ENCODE data around the gene DAPK2. TPM values are rescaled to one million over a fixed set of nuclear protein-coding genes. Genes with fewer than 3 reads are reported as not detected.
A peak's percentile ranks its signal among the peaks of the same experiment; 100 is the strongest.

The DAPK2 gene
- total RNA-seq, 4 donors from 2014 or later, result 47.4 to 105 (median 78.7) TPM

- Histone ChIP-seq H3K27me3 (no peaks in the 10 kb centered on the region), H3K27ac (no peak overlapping the region), H3K9me3 (no peaks in the 10 kb centered on the region), H3K36me3 (no peaks in the 10 kb centered on the region), H3K4me1 (no peaks in the 10 kb centered on the region), H3K4me3 (replicated peaks in 1 of 3) (no peak overlapping the region)
- intact Hi-C loops (cut with DNase I), result no loop called here
- TF ChIP-seq POLR2A (IDR thresholded peaks at IDR 0.05) (no peak), CTCF (IDR thresholded peaks at IDR 0.05) (no peak)
- WGBS, 2 donors, result 50 to 60% methylated on average over 6 of the region's 6 CpGs
- peak; percentile 14 to 50 for DNase-seq
Observed at GRCh38 chr15:63870487-63871209, 175.6 kb downstream of the DAPK2 start.

GRCh38 chr15:63870043-63870394 is 176.3 kb downstream of the DAPK2 start:
- no peaks in the 10 kb centered on the region for H3K4me1 ChIP-seq
- no peaks in the 10 kb centered on the region for H3K27me3 ChIP-seq
- H3K27ac ChIP-seq, result no peak overlapping the region
- TF ChIP-seq CTCF (IDR thresholded peaks at IDR 0.05), result no peak
- no peak for TF ChIP-seq POLR2A (IDR thresholded peaks at IDR 0.05)
- no peaks in the 10 kb centered on the region for H3K9me3 ChIP-seq
- no peak overlapping the region for H3K4me3 ChIP-seq (replicated peaks in 1 of 3)
- WGBS, 2 donors, result 74 to 78% methylated on average over 2 of the region's 2 CpGs
- no peak for DNase-seq
- intact Hi-C loops (cut with DNase I), result no loop called here
- no peaks in the 10 kb centered on the region for H3K36me3 ChIP-seq

DNA sequence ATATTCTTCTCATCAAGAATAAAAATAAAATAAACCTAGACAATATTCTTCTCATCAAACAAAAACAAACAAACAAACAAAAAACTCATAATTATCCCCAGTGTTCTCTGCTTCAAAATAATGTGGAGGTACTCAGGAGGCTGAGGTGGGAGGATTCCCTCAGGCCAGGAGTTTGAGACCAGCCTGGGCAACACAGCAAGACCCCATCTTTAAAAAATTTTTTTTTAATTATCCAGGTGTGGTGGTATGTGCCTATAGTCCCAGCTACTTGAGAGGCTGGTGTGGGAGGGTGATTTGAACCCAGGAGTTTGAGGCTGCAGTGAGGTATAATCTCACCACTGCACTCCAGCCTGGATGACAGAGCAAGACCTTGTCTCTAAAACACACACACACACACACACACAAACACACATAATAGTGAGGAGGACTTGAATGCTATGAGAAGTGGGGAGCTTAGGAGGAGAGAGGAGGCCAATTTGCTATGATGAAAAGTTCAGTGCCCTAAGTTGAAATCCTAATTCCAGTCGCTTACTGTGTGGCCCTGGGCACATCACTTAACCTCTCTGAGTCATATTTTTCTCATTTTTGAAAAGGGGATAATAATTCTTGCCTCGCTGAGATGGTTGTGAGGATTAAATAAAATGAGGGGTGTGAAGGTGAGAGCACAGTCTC is 176.8 kb downstream of the DAPK2 start:
- Histone ChIP-seq H3K4me3 (replicated peaks in 1 of 3) (no peak overlapping the region), H3K9me3 (no peaks in the 10 kb centered on the region), H3K27me3 (no peaks in the 10 kb centered on the region), H3K27ac (no peak overlapping the region), H3K4me1 (no peaks in the 10 kb centered on the region), H3K36me3 (no peaks in the 10 kb centered on the region)
- WGBS, 2 donors, result 69 to 82% methylated on average over 2 of the region's 2 CpGs
- no peak for TF ChIP-seq CTCF (IDR thresholded peaks at IDR 0.05)
- no peak for TF ChIP-seq POLR2A (IDR thresholded peaks at IDR 0.05)
- intact Hi-C loops (cut with DNase I), result no loop called here
- DNase-seq, result no peak

DNA sequence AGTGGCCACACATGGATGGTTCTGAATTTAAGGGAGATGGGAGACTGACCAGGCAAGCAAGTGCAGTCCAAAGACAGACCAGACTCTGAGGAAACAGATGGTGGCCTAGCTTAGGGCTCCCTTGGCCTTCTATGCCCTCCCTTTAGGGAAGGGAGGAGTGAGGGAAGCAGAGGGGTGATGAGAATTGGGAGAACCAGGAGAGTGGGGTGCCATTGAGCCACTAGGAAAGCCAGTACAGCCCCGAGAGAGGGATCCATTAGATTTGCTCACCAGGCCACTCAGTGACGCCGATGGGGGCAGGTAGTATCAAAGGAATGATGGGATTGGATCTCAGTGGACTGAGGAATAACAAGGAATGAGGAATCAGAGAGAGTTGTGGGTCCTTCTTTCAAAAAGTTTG is 182.1 kb downstream of the DAPK2 start:
- H3K9me3 ChIP-seq, result no peaks in the 10 kb centered on the region
- no peak for DNase-seq
- H3K27me3 ChIP-seq, result no peaks in the 10 kb centered on the region
- no peaks in the 10 kb centered on the region for H3K4me1 ChIP-seq
- no peak overlapping the region for H3K27ac ChIP-seq
- TF ChIP-seq POLR2A (IDR thresholded peaks at IDR 0.05) (no peak), CTCF (IDR thresholded peaks at IDR 0.05) (no peak)
- H3K4me3 ChIP-seq (replicated peaks in 1 of 3), result no peak overlapping the region
- intact Hi-C loops (cut with DNase I), result no loop called here
- no peaks in the 10 kb centered on the region for H3K36me3 ChIP-seq
- WGBS, 2 donors, result 33 to 85% methylated on average over 3 of the region's 3 CpGs

DNA sequence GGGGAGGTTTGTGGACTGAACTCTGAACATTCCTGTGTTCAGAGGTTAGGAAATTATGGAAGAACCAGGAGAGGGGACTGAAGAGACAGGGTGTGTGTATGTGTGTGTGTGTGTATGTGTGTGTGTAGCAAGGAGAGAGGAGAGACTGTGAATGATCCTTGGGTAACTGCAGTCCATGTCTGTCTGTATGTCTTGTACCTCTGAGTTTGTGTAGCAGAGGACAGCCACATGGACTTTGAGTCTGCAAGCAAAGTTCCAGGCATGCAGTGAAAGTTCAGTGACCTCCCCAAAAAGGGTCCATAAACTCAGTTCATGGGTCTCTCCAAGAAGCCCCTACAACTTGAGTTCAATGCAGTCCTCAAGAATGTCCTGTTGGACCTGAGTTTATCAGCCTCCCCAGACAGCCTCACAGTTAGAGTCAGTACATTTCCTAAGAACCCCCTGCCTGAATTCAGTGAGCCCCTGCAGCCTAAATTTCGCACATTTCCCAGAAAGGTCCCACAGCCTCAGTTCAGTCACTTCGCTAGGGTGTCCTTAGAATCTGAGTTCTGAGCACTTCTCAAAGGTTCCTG is 184.3 kb downstream of the DAPK2 start:
- no peaks in the 10 kb centered on the region for H3K27me3 ChIP-seq
- no peaks in the 10 kb centered on the region for H3K9me3 ChIP-seq
- no peak overlapping the region for H3K27ac ChIP-seq
- no peak for TF ChIP-seq POLR2A (IDR thresholded peaks at IDR 0.05)
- no peak for TF ChIP-seq CTCF (IDR thresholded peaks at IDR 0.05)
- H3K4me3 ChIP-seq (replicated peaks in 1 of 3), result no peak overlapping the region
- WGBS, 2 donors, result 95 to 100% methylated on average over 2 of the region's 2 CpGs
- H3K4me1 ChIP-seq, result no peaks in the 10 kb centered on the region
- intact Hi-C loops (cut with DNase I), result no loop called here
- H3K36me3 ChIP-seq, result no peaks in the 10 kb centered on the region
- DNase-seq, result no peak
